K562 (cell line): Measurements from ENCODE around the gene TLR8. TPM values are rescaled to one million over a fixed set of nuclear protein-coding genes. Genes with fewer than 3 reads are reported as not detected.

ENCODE experiments used
- ARNT ChIP-seq, 2 experiments: fragments of 450-650 bp; IDR thresholded peaks; 2 replicates each; pipeline ENCODE4 v1.6.1; 2016; ENCODE audit warnings: mild to moderate bottlenecking in 1 of 2
- BRD4 ChIP-seq: fragments of 200-600 bp; sonication (generic); IDR thresholded peaks from 2 replicates; pipeline ENCODE4 v1.6.1; 2017; ENCODE audit warnings: inconsistent platforms
- DACH1 ChIP-seq: fragments of 450-650 bp; IDR thresholded peaks from 2 replicates; pipeline ENCODE4 v1.6.1; 2018; ENCODE audit not compliant: partially characterized antibody
- ELF2 ChIP-seq: fragments of 250-450 bp; sonication (Bioruptor Pico); IDR thresholded peaks from 2 replicates; pipeline ENCODE4 v1.5.0; 2021; ENCODE audit warnings: mild to moderate bottlenecking
- ELF4 ChIP-seq: fragments of 450-650 bp; formaldehyde crosslinking; IDR thresholded peaks from 2 replicates; pipeline ENCODE4 v1.4.0; 2022; ENCODE audit warnings: missing genetic modification characterization
- ESRRA ChIP-seq: fragments of 450-650 bp; IDR thresholded peaks from 2 replicates; pipeline ENCODE4 v1.6.1; 2014; ENCODE audit warnings: low read depth, mild to moderate bottlenecking, moderate library complexity, borderline replicate concordance
- FOS ChIP-seq: IDR thresholded peaks from 3 replicates; pipeline ENCODE4 v1.6.1; 2011; ENCODE audit not compliant: insufficient read length; ENCODE audit errors: extremely low read depth
- GATAD2A ChIP-seq: fragments of 450-650 bp; IDR thresholded peaks from 2 replicates; pipeline ENCODE4 v1.6.1; 2017
- MAZ ChIP-seq, 2 experiments: fragments of 450-650 bp in 1 of 2; sonication (generic) in 1 of 2; formaldehyde crosslinking; IDR thresholded peaks in 1 of 2; conservative IDR thresholded peaks in 1 of 2; 2 replicates each; pipeline versions ENCODE4 v1.4.0 to v1.5.0; 2020; ENCODE audit warnings: mild to moderate bottlenecking in 1 of 2, missing genetic modification reagents in 1 of 2
- NFE2 ChIP-seq: IDR thresholded peaks from 2 replicates; pipeline ENCODE4 v1.6.1; 2014; ENCODE audit warnings: antibody characterized with exemption, low read depth
- POU5F1 ChIP-seq: fragments of 150-350 bp; IDR thresholded peaks from 2 replicates; pipeline ENCODE4 v1.6.1; 2014; ENCODE audit warnings: borderline replicate concordance, low read length, low read depth, mild to moderate bottlenecking; ENCODE audit not compliant: partially characterized antibody
- RAD21 ChIP-seq, 2 experiments: fragments of 250-450 bp in 1 of 2; fragments of 450-650 bp in 1 of 2; sonication (Bioruptor Pico) in 1 of 2; formaldehyde crosslinking in 1 of 2; IDR thresholded peaks in 1 of 2; conservative IDR thresholded peaks in 1 of 2; 2 replicates each; pipeline versions ENCODE4 v1.4.0 to v1.8.0; 2020 to 2022; ENCODE audit warnings: mild to moderate bottlenecking in 2 of 2, moderate library complexity in 1 of 2
- USF2 ChIP-seq: sonication (generic); formaldehyde crosslinking; IDR thresholded peaks from 2 replicates; pipeline ENCODE4 v1.5.0; 2020; ENCODE audit warnings: missing genetic modification reagents
- ZBTB26 ChIP-seq: fragments of 450-650 bp; formaldehyde crosslinking; IDR thresholded peaks from 2 replicates; pipeline ENCODE4 v1.4.0; 2022; ENCODE audit warnings: missing genetic modification characterization
- ZC3H11A ChIP-seq: IDR thresholded peaks from 2 replicates; pipeline ENCODE4 v1.6.1; 2012; ENCODE audit warnings: low read depth, low read length, improper control_type of control experiment
- ZKSCAN8 ChIP-seq: fragments of 200-800 bp; sonication (Bioruptor generic); IDR thresholded peaks from 2 replicates; pipeline ENCODE4 v1.6.1; 2016; ENCODE audit warnings: missing genetic modification characterization, missing compliant biosample characterization
- ZNF584 ChIP-seq: fragments of 200-800 bp; sonication (Bioruptor generic); IDR thresholded peaks from 2 replicates; pipeline ENCODE4 v1.6.1; 2016; ENCODE audit warnings: low read depth, mild to moderate bottlenecking, missing genetic modification characterization, missing compliant biosample characterization
- ZNF609 ChIP-seq: sonication (generic); formaldehyde crosslinking; IDR thresholded peaks from 2 replicates; pipeline ENCODE4 v1.8.1; 2023; ENCODE audit warnings: missing genetic modification reagents, mild to moderate bottlenecking, borderline replicate concordance
- ZNF76 ChIP-seq: fragments of 250-450 bp; sonication (Bioruptor Pico); IDR thresholded peaks from 2 replicates; pipeline ENCODE4 v1.4.0; 2020; ENCODE audit warnings: mild to moderate bottlenecking, moderate library complexity, borderline replicate concordance
- ZNF766 ChIP-seq: fragments of 200-800 bp; sonication (Bioruptor generic); conservative IDR thresholded peaks from 2 replicates; pipeline ENCODE4 v1.6.1; 2016; ENCODE audit warnings: missing genetic modification characterization, missing compliant biosample characterization
- polyA plus RNA-seq, 8 experiments: library from polyadenylated mRNA; depleted of rRNA in 4 of 8; stranded (reverse) in 5 of 8; unstranded in 3 of 8; fragments of >200 nt; fragmentation: Nextera tagmentation in 2 of 8; fragmentation: Illumina TruSeq in 1 of 8; extraction: Ambion mirVana in 2 of 8; extraction: Trizol in 1 of 8; gene quantifications; 2 replicates each; pipeline versions ENCODE4 v1.2.1 to v1.2.3, GENCODE V29; 2011 to 2014; ENCODE audit warnings: inconsistent platforms in 1 of 8, missing spikeins in 1 of 8
- total RNA-seq, 7 experiments: library from RNA; depleted of rRNA in 6 of 7; stranded (reverse); fragments of >200 nt in 6 of 7; fragmentation: Illumina TruSeq in 2 of 7; extraction: Trizol in 2 of 7; gene quantifications; 2 replicates each; pipeline versions ENCODE4 v1.2.1 to v1.2.3, GENCODE V29; 2011 to 2021; ENCODE audit warnings: low replicate concordance in 1 of 7

The TLR8 gene
- total and polyA plus RNA-seq, 9 of the 15 experiments (the other 6 are each of a cell fraction or from before 2014, with no cell fraction given) = not detected

GRCh38 chrX:12965131-12965940, 58.9 kb downstream of the TLR8 start (continued):
- no peak for TF ChIP-seq ZBTB26 (CRISPR knock-in tag)
- no peak for TF ChIP-seq RAD21 (CRISPR knock-in tag; conservative IDR thresholded peaks at IDR 0.05 in 1 of 2, IDR thresholded peaks at IDR 0.05 in 1 of 2)
- no peak for TF ChIP-seq POU5F1
- no peak for TF ChIP-seq ELF4 (CRISPR knock-in tag)
- TF ChIP-seq ZKSCAN8 (CRISPR knock-in tag) = no peak
- TF ChIP-seq ZNF609 (CRISPR knock-in tag) = no peak
- no peak for TF ChIP-seq ARNT (IDR thresholded peaks at IDR 0.05)
- TF ChIP-seq ELF2 (CRISPR knock-in tag) = no peak
- no peak for TF ChIP-seq ESRRA
- no peak for TF ChIP-seq NFE2
- TF ChIP-seq USF2 = peak; percentile 66
- TF ChIP-seq BRD4 = no peak
- no peak for TF ChIP-seq ZNF76 (CRISPR knock-in tag)
- TF ChIP-seq GATAD2A = no peak
- no peak for TF ChIP-seq FOS
- TF ChIP-seq ZC3H11A = no peak
- TF ChIP-seq MAZ (CRISPR knock-in tag; conservative IDR thresholded peaks at IDR 0.05 in 1 of 2, IDR thresholded peaks at IDR 0.05 in 1 of 2) = no peak; a peak in 1 of 4 replicates
- peak; percentile 56; the same call in 1 of the 2 replicates for TF ChIP-seq ZNF766
- no peak for TF ChIP-seq ZNF584
- no peak for TF ChIP-seq DACH1
